GM12864 (cell line): Measurements from ENCODE around the gene SLC38A10.

Source experiments
- DNase-seq: peaks from one replicate; pipeline ENCODE4 v3.0.0-alpha.2; 2011; ENCODE audit warnings: low read depth
- H3K4me3 ChIP-seq: 2 replicates; pipeline ENCODE4 v1.5.1; 2011; ENCODE audit warnings: mild to moderate bottlenecking, low read depth, low read length, control low read depth
- CTCF ChIP-seq: IDR thresholded peaks from 2 replicates; pipeline ENCODE4 v1.5.1; 2011; ENCODE audit warnings: low read depth, mild to moderate bottlenecking, moderate library complexity, low read length, control low read depth, inconsistent platforms; ENCODE audit errors: missing control alignments

SLC38A10 gene

GRCh38 chr17:81197409-81197795, 97.7 kb downstream of the SLC38A10 start:
- no peak overlapping the region for H3K4me3 ChIP-seq
- no peak for TF ChIP-seq CTCF
- DNase-seq: no peak

GRCh38 chr17:81196505-81197408, 98.3 kb downstream of the SLC38A10 start:
- no peak overlapping the region for H3K4me3 ChIP-seq
- no peak for TF ChIP-seq CTCF
- DNase-seq: no peak

GRCh38 chr17:81195941-81196495, 99.1 kb downstream of the SLC38A10 start:
- DNase-seq: no peak
- no peak for TF ChIP-seq CTCF
- H3K4me3 ChIP-seq: no peak overlapping the region
